ENCODE data around the gene C2orf76. TPM values are rescaled to one million over a fixed set of nuclear protein-coding genes. Genes with fewer than 3 reads are reported as not detected.

C2orf76 gene
- total and polyA plus RNA-seq, 7 donors = 4.1 to 9.3 (median 7.1) TPM

DNA sequence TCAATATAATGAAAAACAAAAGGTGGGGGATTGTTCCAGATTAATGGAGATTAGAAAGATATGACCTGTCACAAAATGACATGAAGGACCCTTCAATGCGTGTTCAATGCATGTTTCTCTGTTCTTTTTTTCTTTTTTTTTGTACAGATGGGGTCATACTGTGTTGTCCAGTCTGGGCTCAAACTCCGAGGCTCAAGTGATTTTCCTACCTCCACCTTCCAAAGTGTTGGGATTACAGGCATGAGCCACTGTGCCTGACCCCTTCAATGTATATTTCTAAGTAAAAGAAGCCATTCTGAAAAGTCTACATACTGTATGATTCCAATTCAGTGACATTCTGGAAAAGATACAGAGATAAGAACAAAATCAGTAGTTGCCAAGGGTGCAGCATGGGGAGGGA is 32.8 kb downstream of the C2orf76 start:
- intact Hi-C loops (cut with DNase I) = no loop called here

DNA sequence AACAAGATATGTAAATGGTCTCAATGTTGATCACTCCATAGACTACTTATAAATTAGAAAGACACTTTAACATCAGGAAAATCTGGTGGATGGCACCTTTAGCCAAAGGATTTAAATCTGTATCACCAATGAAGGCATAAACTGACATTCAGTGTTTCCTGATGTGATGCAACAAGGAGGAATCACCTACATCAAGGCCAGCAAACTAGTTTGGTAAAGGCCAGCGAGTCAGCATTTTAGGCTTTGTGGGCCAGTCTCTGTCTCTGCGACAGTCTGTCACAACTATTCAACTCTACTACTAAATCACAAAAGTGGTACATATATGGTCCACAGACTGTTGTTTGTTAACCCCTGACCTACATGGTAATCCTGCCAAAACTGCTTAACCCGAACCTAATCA is 33.3 kb downstream of the C2orf76 start:
- intact Hi-C loops (cut with DNase I) = no loop called here
- Histone ChIP-seq H3K27me3 (ENCODE audit: insufficient read depth in 3 of 3, low read length in 2 of 3) (no peaks in the 10 kb centered on the region), H3K27ac (no peak overlapping the region), H3K9me3 (no peaks in the 10 kb centered on the region), H3K4me3 (no peak overlapping the region), H3K4me1 (no peaks in the 10 kb centered on the region), H3K36me3 (ENCODE audit: insufficient read depth in 1 of 2, low read depth in 1 of 2) (peaks cover 0 to 6% of the 10 kb centered on the region in 2 donors)
- DNase-seq (no peak), ATAC-seq (no peak)
- WGBS, 3 donors = 90 to 95% (median 93%) methylated on average over 3 of the region's 3 CpGs
- TF ChIP-seq CTCF (IDR thresholded peaks at IDR 0.05) = no peak

More for the DNA sequence above, 32.8 kb downstream of the C2orf76 start:
- Histone ChIP-seq H3K4me3 (no peak overlapping the region), H3K4me1 (no peaks in the 10 kb centered on the region), H3K36me3 (ENCODE audit: insufficient read depth in 1 of 2, low read depth in 1 of 2) (peaks cover 0 to 10% of the 10 kb centered on the region in 2 donors), H3K27ac (no peak overlapping the region), H3K9me3 (no peaks in the 10 kb centered on the region), H3K27me3 (ENCODE audit: insufficient read depth in 3 of 3, low read length in 2 of 3) (no peaks in the 10 kb centered on the region)
- ATAC-seq = no peak
- WGBS, 3 donors = 94 to 100% (median 99%) methylated on average over 2 of the region's 2 CpGs
- DNase-seq = no peak
- no peak for TF ChIP-seq CTCF (IDR thresholded peaks at IDR 0.05)

GRCh38 chr2:119332953-119333352 is 33.7 kb downstream of the C2orf76 start:
- intact Hi-C loops (cut with DNase I) = no loop called here
- no peaks in the 10 kb centered on the region for H3K27me3 ChIP-seq (ENCODE audit: insufficient read depth in 3 of 3, low read length in 2 of 3)
- H3K27ac ChIP-seq = no peak overlapping the region
- 89 to 97% (median 97%) methylated on average over 6 of the region's 6 CpGs for WGBS, 3 donors
- H3K4me3 ChIP-seq = no peak overlapping the region
- ATAC-seq (no peak), DNase-seq (no peak)
- TF ChIP-seq CTCF (IDR thresholded peaks at IDR 0.05) = no peak
- no peaks in the 10 kb centered on the region for H3K9me3 ChIP-seq
- no peaks in the 10 kb centered on the region for H3K4me1 ChIP-seq
- peaks cover 0 to 2% of the 10 kb centered on the region in 2 donors for H3K36me3 ChIP-seq (ENCODE audit: insufficient read depth in 1 of 2, low read depth in 1 of 2)

DNA sequence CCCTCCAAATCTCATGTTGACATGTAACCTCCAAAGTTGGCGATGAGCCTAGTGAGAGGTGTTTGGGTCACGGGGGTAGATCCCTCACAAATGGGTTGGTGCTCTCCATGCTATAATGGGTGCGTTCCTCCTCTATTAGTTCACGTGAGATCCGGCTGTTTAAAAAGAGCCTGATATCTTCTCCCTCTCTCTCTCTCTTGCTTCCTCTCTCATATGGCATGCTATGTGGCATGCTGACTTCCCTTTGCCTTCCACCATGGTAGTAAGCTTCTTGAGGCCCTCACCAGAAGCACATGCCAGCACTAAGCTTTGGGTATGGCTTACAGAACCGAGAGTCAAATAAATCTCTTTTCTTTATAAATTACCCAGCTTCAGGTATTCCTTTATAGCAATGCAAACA is 39.2 kb downstream of the C2orf76 start:
- H3K27ac ChIP-seq = no peak overlapping the region
- WGBS, 3 donors = 93 to 96% (median 94%) methylated on average over 6 of the region's 6 CpGs
- TF ChIP-seq CTCF (IDR thresholded peaks at IDR 0.05) = no peak
- H3K4me3 ChIP-seq = no peak overlapping the region
- no peaks in the 10 kb centered on the region for H3K4me1 ChIP-seq
- H3K36me3 ChIP-seq (ENCODE audit: insufficient read depth in 1 of 2, low read depth in 1 of 2) = no peaks in the 10 kb centered on the region
- ATAC-seq (no peak), DNase-seq (no peak)
- H3K9me3 ChIP-seq = no peaks in the 10 kb centered on the region
- H3K27me3 ChIP-seq (ENCODE audit: insufficient read depth in 3 of 3, low read length in 2 of 3) = no peaks in the 10 kb centered on the region
- intact Hi-C loops (cut with DNase I) = loop anchor here (5.0 to 10.0 kb wide), 2 partner anchors 40 to 147 kb away; partner anchors contain the start of genes C2orf76 (in 1 of the 2) and DBI (in 1 of the 2)

DNA sequence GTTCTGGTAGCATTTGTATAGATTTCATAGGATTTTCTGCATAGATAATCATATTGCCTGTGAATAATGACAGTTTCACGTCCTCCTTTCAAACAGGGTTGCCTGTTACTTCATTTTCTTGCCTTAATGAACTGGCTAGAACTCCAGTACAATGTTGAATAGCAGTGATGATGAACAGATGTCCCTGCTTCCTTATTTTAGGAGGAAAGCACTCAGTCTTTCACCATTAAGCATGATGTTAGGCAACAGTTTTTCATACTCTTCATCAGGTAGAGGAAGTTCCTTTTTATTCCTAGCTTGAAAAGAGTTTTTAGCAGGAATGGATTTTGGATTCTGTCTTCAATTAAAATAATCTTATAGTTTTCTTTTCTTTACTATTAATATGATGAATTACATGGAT is 39.7 kb downstream of the C2orf76 start:
- H3K27ac ChIP-seq = no peak overlapping the region
- ATAC-seq = no peak
- H3K36me3 ChIP-seq (ENCODE audit: insufficient read depth in 1 of 2, low read depth in 1 of 2) = no peaks in the 10 kb centered on the region
- TF ChIP-seq CTCF (IDR thresholded peaks at IDR 0.05) = no peak
- intact Hi-C loops (cut with DNase I) = loop anchor here (5.0 to 10.0 kb wide), 2 partner anchors 40 to 148 kb away; partner anchors contain the start of genes C2orf76 (in 1 of the 2) and DBI (in 1 of the 2)
- H3K9me3 ChIP-seq = no peaks in the 10 kb centered on the region
- 87 to 100% (median 96%) methylated on average over 1 of the region's 1 CpG for WGBS, 3 donors
- DNase-seq = no peak
- H3K4me3 ChIP-seq = no peak overlapping the region
- H3K27me3 ChIP-seq (ENCODE audit: insufficient read depth in 3 of 3, low read length in 2 of 3) = no peaks in the 10 kb centered on the region
- H3K4me1 ChIP-seq = no peaks in the 10 kb centered on the region
